ENCODE results near the gene CCL21. TPM values are rescaled to one million over a fixed set of nuclear protein-coding genes. Genes with fewer than 3 reads are reported as not detected.

The CCL21 gene
- total and polyA plus RNA-seq, 2 donors (not counting 1 experiment from before 2014, with no cell fraction given), result not detected

DNA sequence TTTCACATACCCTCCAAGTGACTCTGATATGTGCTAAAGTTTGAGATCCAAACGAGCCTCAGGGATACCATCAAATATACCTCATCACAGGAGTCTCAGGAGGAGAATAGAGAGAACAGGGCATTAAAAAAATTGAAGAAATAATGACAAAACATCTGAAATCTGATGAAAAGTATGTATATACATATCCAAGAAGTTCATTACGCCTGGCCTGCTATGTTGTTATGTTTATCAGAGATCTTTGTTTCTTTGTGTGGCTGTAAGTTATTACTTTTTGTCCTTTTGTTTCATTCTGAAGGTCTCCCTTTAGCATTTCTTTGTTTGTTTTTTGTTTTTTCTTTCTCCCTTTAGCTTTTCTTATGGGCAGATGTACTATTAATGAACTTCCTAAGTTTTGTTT is 16.4 kb downstream of the CCL21 start:
- H3K27me3 Mint-ChIP-seq, result peaks cover 21% of the 10 kb centered on the region
- H3K27ac Mint-ChIP-seq, result no peak overlapping the region
- Histone ChIP-seq H3K27ac (ENCODE audit: low read length in 2 of 2) (no peak overlapping the region), H4K20me1 (ENCODE audit: control insufficient read depth, insufficient read depth, low read length, poor library complexity, severe bottlenecking) (no peaks in the 10 kb centered on the region), H3K79me2 (ENCODE audit: control insufficient read depth, insufficient read depth, low read length) (no peaks in the 10 kb centered on the region), H3K4me1 (ENCODE audit: control insufficient read depth in 2 of 2, insufficient read depth in 2 of 2, low read length in 2 of 2) (no peaks in the 10 kb centered on the region), H3K36me3 (replicated peaks in 1 of 2; ENCODE audit: control extremely low read depth in 1 of 2, control insufficient read depth in 1 of 2, extremely low read depth in 1 of 2, insufficient read depth in 2 of 2, low read length in 1 of 2) (no peaks in the 10 kb centered on the region), H3K9me3 (ENCODE audit: control extremely low read depth in 1 of 3, control insufficient read depth in 2 of 3, insufficient read depth in 1 of 3, low read length in 2 of 3) (no peaks in the 10 kb centered on the region), H3K27me3 (replicated peaks in 1 of 4; ENCODE audit: control extremely low read depth in 1 of 4, control insufficient read depth in 3 of 4, insufficient read depth in 4 of 4, low read length in 3 of 4) (peaks cover 0 to 10% (median 0%) of the 10 kb centered on the region in 4 experiments), H2AFZ (ENCODE audit: insufficient read depth, low read depth, low read length, poor library complexity, severe bottlenecking) (no peak overlapping the region), H3K4me3 (ENCODE audit: control extremely low read depth in 1 of 5, extremely low read depth in 1 of 5, insufficient read depth in 1 of 5, low read depth in 2 of 5, low read length in 4 of 5) (no peak overlapping the region), H3K4me2 (replicated peaks; ENCODE audit: low read depth, low read length, poor library complexity, severe bottlenecking) (no peak overlapping the region), H3K9ac (ENCODE audit: low read length) (no peak overlapping the region)
- no peak for TF ChIP-seq EZH2 (IDR thresholded peaks at IDR 0.05; ENCODE audit: borderline replicate concordance, insufficient read depth, low read depth, low read length, poor library complexity, severe bottlenecking)
- TF ChIP-seq, protein P1, sequence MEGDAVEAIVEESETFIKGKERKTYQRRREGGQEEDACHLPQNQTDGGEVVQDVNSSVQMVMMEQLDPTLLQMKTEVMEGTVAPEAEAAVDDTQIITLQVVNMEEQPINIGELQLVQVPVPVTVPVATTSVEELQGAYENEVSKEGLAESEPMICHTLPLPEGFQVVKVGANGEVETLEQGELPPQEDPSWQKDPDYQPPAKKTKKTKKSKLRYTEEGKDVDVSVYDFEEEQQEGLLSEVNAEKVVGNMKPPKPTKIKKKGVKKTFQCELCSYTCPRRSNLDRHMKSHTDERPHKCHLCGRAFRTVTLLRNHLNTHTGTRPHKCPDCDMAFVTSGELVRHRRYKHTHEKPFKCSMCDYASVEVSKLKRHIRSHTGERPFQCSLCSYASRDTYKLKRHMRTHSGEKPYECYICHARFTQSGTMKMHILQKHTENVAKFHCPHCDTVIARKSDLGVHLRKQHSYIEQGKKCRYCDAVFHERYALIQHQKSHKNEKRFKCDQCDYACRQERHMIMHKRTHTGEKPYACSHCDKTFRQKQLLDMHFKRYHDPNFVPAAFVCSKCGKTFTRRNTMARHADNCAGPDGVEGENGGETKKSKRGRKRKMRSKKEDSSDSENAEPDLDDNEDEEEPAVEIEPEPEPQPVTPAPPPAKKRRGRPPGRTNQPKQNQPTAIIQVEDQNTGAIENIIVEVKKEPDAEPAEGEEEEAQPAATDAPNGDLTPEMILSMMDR (IDR thresholded peaks at IDR 0.05), result no peak
- ATAC-seq (ENCODE audit: low read depth), result no peak
- H3K4me1 Mint-ChIP-seq, result no peaks in the 10 kb centered on the region
- no peak for DNase-seq
- H3K4me3 Mint-ChIP-seq, result no peak overlapping the region
- POLR2A ChIA-PET, result no interaction called here
- intact Hi-C loops (cut with micrococcal nuclease), result no loop called here
- no CpG with 5 or more reads among the region's 2 CpGs for WGBS (ENCODE audit: insufficient coverage)
- H3K9me3 Mint-ChIP-seq (ENCODE audit: insufficient read depth), result no peaks in the 10 kb centered on the region
- CTCF ChIA-PET, result interaction anchor here (2.4 kb wide), 1 partner anchor 9 kb away, joined by 9 read pairs; no protein-coding TSS in a partner anchor

DNA sequence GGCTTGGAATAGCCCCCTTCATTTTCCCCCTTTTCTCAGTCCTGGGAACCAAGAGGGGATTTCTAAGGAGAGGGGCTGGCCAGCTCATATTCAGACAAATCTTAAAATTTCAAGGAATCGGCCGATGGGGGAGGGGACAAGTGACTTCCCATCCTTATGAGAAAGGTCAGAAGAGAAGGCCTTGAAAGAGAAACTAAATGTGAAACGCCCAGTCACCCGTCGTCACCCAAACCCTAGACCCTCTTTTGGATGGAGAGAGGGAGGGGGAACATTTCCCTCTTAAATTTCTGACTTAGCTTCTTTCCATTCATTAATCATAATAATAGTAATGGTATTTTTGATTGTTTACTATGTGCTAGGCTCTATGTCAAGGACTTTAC is 18.0 kb downstream of the CCL21 start:
- no peaks in the 10 kb centered on the region for H3K9me3 ChIP-seq (ENCODE audit: control extremely low read depth in 1 of 3, control insufficient read depth in 2 of 3, insufficient read depth in 1 of 3, low read length in 2 of 3)
- no peak overlapping the region for H3K4me3 Mint-ChIP-seq
- H3K4me1 Mint-ChIP-seq, result no peaks in the 10 kb centered on the region
- no peaks in the 10 kb centered on the region for H3K79me2 ChIP-seq (ENCODE audit: control insufficient read depth, insufficient read depth, low read length)
- H3K4me3 ChIP-seq (ENCODE audit: control extremely low read depth in 1 of 5, extremely low read depth in 1 of 5, insufficient read depth in 1 of 5, low read depth in 2 of 5, low read length in 4 of 5), result no peak overlapping the region
- H4K20me1 ChIP-seq (ENCODE audit: control insufficient read depth, insufficient read depth, low read length, poor library complexity, severe bottlenecking), result no peaks in the 10 kb centered on the region
- peaks cover 19% of the 10 kb centered on the region for H3K27me3 Mint-ChIP-seq
- no CpG with 5 or more reads among the region's 5 CpGs for WGBS (ENCODE audit: insufficient coverage)
- DNase-seq (no peak), ATAC-seq (ENCODE audit: low read depth) (no peak)
- H3K27ac ChIP-seq (ENCODE audit: low read length in 2 of 2), result no peak overlapping the region
- ChIA-PET POLR2A (no interaction called here), CTCF (interaction anchor here (2.4 kb wide), 1 partner anchor 11 kb away, joined by 9 read pairs; no protein-coding TSS in a partner anchor)
- no peak overlapping the region for H3K9ac ChIP-seq (ENCODE audit: low read length)
- peaks cover 0 to 4% of the 10 kb centered on the region in 2 donors for H3K4me1 ChIP-seq (ENCODE audit: control insufficient read depth in 2 of 2, insufficient read depth in 2 of 2, low read length in 2 of 2)
- peaks cover 0 to 9% (median 0%) of the 10 kb centered on the region in 4 experiments for H3K27me3 ChIP-seq (replicated peaks in 1 of 4; ENCODE audit: control extremely low read depth in 1 of 4, control insufficient read depth in 3 of 4, insufficient read depth in 4 of 4, low read length in 3 of 4)
- no peaks in the 10 kb centered on the region for H3K36me3 ChIP-seq (replicated peaks in 1 of 2; ENCODE audit: control extremely low read depth in 1 of 2, control insufficient read depth in 1 of 2, extremely low read depth in 1 of 2, insufficient read depth in 2 of 2, low read length in 1 of 2)
- TF ChIP-seq EZH2 (IDR thresholded peaks at IDR 0.05; ENCODE audit: borderline replicate concordance, insufficient read depth, low read depth, low read length, poor library complexity, severe bottlenecking), result no peak
- TF ChIP-seq, protein P1 (IDR thresholded peaks at IDR 0.05), result no peak
- intact Hi-C loops (cut with micrococcal nuclease), result no loop called here
- no peaks in the 10 kb centered on the region for H3K9me3 Mint-ChIP-seq (ENCODE audit: insufficient read depth)
- H3K4me2 ChIP-seq (replicated peaks; ENCODE audit: low read depth, low read length, poor library complexity, severe bottlenecking), result no peak overlapping the region
- no peak overlapping the region for H2AFZ ChIP-seq (ENCODE audit: insufficient read depth, low read depth, low read length, poor library complexity, severe bottlenecking)
- H3K27ac Mint-ChIP-seq, result no peak overlapping the region
